Ammon's horn (tissue), 1 donor: ENCODE data around the gene DCAF5.
"Not testable (repeated sequence)": the region's sequence is repeated elsewhere in the genome, so short reads cannot be mapped to it uniquely, and the experiment has no call there.

Experiments
- DNase-seq: peaks from one replicate; pipeline ENCODE4 v3.0.0-alpha.2; 2016; ENCODE audit warnings: low spot score

Gene DCAF5

GRCh38 chr14:69096781-69097475 lies 56.0 kb downstream of the DCAF5 start:
- no peak for DNase-seq

- no peak for DNase-seq
Measured at GRCh38 chr14:69096246-69096645, 56.7 kb downstream of the DCAF5 start.

- no peak for DNase-seq
Measured at GRCh38 chr14:69094481-69094880, 58.4 kb downstream of the DCAF5 start.

- DNase-seq = peak; percentile 89
Measured at GRCh38 chr14:69093631-69094421, 59.1 kb downstream of the DCAF5 start.

GRCh38 chr14:69092840-69093422 lies 60.0 kb downstream of the DCAF5 start:
- DNase-seq = no peak

- no peak for DNase-seq
Measured at GRCh38 chr14:69091695-69092094, 61.2 kb downstream of the DCAF5 start.

GRCh38 chr14:69091006-69091405 lies 61.9 kb downstream of the DCAF5 start:
- DNase-seq = no peak

- DNase-seq = peak; percentile 27
Measured at GRCh38 chr14:69090187-69090789, 62.6 kb downstream of the DCAF5 start.

- no peak for DNase-seq
Measured at GRCh38 chr14:69089046-69089445, 63.9 kb downstream of the DCAF5 start.

- DNase-seq = no peak
Measured at GRCh38 chr14:69088586-69088985, 64.3 kb downstream of the DCAF5 start.

GRCh38 chr14:69087061-69087461 lies 65.9 kb downstream of the DCAF5 start:
- no peak for DNase-seq

- no peak for DNase-seq
Measured at GRCh38 chr14:69086537-69086936, 66.4 kb downstream of the DCAF5 start.

GRCh38 chr14:69084023-69084422 lies 68.9 kb downstream of the DCAF5 start:
- no peak for DNase-seq

- no peak for DNase-seq
Measured at GRCh38 chr14:69083181-69083580, 69.7 kb downstream of the DCAF5 start.

GRCh38 chr14:69081271-69081670 lies 71.6 kb downstream of the DCAF5 start:
- no peak for DNase-seq

- DNase-seq = no peak
Measured at GRCh38 chr14:69079747-69080146, 73.2 kb downstream of the DCAF5 start.

- no peak for DNase-seq
Measured at GRCh38 chr14:69079188-69079742, 73.7 kb downstream of the DCAF5 start.

GRCh38 chr14:69077841-69078240 lies 75.1 kb downstream of the DCAF5 start:
- DNase-seq = no peak

GRCh38 chr14:69077185-69077584 lies 75.7 kb downstream of the DCAF5 start:
- not testable (repeated sequence) for DNase-seq

- no peak for DNase-seq
Measured at GRCh38 chr14:69076341-69076740, 76.6 kb downstream of the DCAF5 start.

- DNase-seq = no peak
Measured at GRCh38 chr14:69073915-69074314, 79.0 kb downstream of the DCAF5 start.

- no peak for DNase-seq
Measured at GRCh38 chr14:69073429-69073828, 79.5 kb downstream of the DCAF5 start.
